Measurements from ENCODE around the gene AKNAD1.

AKNAD1 gene

DNA sequence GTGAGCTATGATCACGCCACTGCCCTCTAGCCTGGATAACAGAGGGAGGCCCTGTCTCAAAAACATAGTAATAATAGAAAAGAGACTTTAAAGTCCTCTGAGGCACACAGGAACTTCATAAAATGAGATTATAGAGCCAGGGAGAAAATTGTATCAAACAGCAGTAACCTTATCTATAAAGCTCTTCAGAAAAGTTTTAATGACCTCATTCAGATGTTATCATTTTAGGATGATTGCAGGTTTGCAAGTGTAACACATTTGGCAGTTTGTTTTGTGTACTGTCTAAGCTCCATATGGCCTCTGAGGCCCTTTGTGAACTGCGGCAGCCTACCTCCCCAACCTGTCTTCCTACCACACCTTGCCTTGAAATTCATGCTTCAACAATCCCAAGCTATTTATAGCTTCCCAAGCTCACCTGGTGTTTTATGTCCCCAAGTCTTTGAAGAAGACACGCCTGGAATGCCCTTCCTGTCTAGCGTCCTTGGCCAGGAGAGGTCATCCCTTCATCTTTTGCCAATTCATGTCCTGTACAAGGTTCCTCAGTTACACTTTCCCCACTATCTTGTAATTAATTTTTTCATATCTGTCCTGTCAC is 8.5 kb upstream of the AKNAD1 start:
- DNase-seq (ENCODE audit: low spot score), result no peak

DNA sequence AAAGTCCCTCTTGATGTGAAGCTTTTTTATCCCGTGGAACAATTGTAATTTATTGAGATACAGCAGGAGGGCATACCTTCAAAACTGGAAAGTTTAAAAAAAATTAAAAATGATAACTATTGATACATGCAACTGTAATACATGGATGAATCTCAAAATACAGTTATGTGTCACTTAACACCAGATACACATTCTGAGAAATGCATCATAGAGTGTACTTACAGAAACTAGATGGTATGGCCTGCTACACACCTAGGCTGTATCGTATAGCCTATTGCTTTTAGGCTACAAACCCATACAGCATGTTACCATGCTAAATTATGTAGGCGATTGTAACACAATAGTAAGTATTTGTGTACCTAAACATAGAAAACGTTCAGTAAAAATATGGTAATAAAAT is 7.1 kb upstream of the AKNAD1 start:
- no peak for DNase-seq (ENCODE audit: low spot score)

- DNase-seq (ENCODE audit: low spot score), result no peak
Measured at GRCh38 chr1:108862698-108863477, 6.0 kb upstream of the AKNAD1 start.

GRCh38 chr1:108862017-108862610 is 5.2 kb upstream of the AKNAD1 start:
- DNase-seq (ENCODE audit: low spot score), result no peak

DNA sequence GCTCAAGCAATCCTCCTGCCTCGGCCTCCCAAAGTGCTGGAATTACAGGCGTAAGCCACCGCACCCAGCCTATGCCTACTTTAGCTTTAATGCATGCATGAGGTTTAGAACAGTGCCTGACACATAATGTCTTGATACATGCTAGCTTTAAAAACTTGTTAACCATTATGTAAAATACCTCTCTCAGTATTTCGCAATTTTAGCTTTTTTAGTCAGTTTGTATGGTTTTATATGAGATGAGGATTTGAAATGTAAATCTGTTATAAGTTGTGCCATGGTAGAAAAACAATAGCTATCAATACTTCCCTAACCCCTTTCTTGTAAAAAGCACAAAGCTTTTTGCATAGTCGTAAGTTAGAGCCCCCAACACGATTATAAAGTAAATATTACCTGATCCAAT is 4.7 kb upstream of the AKNAD1 start:
- DNase-seq (ENCODE audit: low spot score), result no peak

DNA sequence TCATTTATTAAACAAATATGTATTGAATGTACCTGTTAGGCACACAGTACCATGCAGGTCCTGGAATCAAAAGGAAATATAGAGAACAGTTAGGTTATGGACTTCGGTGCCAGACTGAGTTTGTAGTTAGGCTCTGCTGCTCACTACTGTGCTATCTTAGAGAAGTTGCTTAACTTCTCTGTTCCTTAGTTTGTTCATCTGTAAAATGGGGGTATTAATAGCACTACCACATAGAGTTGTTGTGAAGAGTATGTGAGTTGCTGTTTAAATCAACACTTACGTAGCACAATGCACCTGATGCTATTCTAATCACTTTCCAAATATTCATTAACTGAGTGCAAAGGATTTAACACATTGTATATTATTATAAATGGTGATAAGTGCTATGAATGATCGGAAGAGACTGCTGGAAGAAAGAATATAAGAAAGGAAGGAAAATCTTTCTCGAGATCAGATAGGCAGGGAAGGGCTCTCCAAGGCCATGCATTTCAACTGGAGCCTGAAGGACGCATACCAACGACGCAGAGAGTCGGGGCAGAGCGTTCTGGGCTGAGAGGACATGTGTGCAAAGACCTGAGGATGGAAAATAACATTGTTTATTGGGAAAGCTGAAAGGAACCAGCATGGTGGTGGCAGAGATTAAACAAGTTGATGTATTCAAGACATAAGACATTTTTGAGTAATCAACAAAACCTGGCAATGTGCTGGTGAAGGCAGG is 3.5 kb upstream of the AKNAD1 start:
- DNase-seq (ENCODE audit: low spot score), result no peak

GRCh38 chr1:108858230-108858950 is 1.5 kb upstream of the AKNAD1 start:
- no peak for DNase-seq (ENCODE audit: low spot score)

GRCh38 chr1:108854221-108855019 is 2.5 kb downstream of the AKNAD1 start:
- DNase-seq (ENCODE audit: low spot score), result no peak

DNA sequence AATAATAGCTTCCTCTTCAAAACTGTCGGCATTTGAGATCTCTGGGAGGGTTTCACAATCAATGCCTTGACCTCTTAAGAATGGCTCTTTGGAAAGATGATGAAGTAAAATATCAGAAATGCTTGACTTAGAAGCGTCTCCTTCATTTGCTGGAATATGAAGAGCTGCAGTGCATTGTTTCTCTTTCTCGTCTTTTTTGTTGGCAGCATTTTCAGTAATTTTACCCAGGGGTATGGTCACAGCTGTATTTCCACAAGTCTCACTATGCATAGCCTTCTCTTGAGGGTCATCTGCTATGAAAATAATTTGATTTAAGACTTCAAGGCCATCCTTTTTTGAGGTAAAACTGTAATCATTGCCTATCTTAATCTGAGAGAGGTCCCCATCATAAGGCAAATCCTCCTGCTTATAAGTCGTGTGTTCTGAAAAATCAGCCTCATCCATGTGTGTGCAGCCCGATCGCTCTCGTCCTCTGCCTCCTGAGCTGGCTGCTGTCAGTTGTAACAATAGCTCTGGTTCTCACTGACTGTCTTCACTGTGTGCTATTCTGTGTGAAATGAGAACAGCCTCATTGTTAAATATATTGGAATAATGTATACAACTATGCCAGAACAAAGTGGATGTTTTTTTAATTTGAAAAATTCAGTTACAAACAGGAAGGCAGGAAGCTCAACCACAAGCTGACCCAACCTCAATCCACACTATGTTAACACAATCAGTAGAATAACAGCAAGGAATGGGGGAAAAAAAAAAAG is 4.5 kb downstream of the AKNAD1 start:
- DNase-seq (ENCODE audit: low spot score), result no peak

DNA sequence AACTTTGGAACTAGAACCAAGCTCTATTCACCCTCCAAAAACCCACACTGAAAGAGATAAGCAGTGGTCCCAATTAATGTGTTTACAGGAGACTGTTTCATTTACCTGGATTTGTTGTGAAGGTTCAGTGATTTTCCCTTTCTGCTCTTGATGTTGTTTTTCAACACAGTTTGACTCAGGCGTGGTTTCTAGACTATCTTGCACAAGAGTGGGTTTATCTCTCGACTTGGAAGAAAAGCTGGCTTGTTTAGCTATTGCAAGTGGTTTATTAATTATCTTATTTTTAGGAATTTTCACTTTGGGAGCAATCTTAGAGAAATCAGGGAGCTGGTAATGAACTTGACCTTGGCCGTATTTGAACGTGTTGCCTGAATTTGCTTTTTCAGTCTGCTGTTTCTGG is 5.3 kb downstream of the AKNAD1 start:
- DNase-seq (ENCODE audit: low spot score), result no peak

GRCh38 chr1:108850929-108851328 is 6.0 kb downstream of the AKNAD1 start:
- no peak for DNase-seq (ENCODE audit: low spot score)

GRCh38 chr1:108848806-108849205 is 8.1 kb downstream of the AKNAD1 start:
- DNase-seq (ENCODE audit: low spot score), result no peak

GRCh38 chr1:108847494-108847893 is 9.4 kb downstream of the AKNAD1 start:
- no peak for DNase-seq (ENCODE audit: low spot score)

GRCh38 chr1:108845991-108846390 is 10.9 kb downstream of the AKNAD1 start:
- no peak for DNase-seq (ENCODE audit: low spot score)

DNA sequence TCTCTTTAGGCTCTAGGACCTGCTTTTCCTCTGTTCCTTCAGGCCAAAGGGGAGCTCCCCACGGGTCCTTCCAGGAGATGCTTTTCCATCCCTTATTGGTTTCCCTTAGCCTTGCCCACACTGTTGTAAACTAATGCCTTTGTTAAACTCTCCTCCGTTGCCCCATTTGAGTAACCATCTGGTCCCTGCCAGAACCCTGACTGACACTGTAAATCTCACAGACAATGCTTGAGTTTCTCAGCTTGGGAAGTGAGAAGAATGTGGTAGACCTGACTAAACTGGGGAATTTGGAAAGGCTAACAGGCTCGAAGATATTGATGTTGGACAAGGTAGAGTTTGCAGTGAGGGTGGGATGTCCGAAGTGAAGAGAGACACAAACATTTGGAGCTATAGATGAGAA is 11.4 kb downstream of the AKNAD1 start:
- no peak for DNase-seq (ENCODE audit: low spot score)

GRCh38 chr1:108843390-108844137 is 13.3 kb downstream of the AKNAD1 start:
- DNase-seq (ENCODE audit: low spot score), result no peak

DNA sequence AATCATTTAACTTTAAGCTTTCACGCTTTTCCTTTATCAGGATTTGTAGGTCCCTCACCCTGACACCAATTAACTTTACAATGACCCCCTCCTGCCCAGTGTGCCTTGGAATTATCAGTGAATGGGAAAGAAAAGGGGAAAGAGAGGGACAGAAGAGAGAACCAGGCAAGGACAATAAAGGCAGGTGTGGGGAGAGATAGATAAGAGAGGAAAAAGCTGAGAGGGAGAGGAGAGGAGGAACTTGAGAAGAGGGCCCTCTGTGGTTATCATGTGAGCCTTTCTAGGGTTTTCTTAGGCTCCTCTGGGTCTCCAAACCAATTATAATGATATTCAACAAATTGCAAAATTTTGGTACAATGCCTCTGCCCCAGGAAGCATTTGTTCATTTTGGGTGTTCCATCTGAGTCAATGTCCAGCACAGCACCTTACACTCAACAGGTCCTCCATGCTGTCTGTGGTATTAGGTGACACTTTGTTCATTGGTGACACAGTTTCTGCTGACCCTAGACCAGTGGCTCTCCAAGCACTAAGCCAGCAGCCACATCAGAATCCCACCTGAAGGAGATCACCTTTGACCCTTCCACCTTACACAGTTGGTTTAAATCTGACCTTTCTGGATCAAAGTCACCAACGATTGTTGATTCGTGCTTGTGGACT is 14.2 kb downstream of the AKNAD1 start:
- no peak for DNase-seq (ENCODE audit: low spot score)

DNA sequence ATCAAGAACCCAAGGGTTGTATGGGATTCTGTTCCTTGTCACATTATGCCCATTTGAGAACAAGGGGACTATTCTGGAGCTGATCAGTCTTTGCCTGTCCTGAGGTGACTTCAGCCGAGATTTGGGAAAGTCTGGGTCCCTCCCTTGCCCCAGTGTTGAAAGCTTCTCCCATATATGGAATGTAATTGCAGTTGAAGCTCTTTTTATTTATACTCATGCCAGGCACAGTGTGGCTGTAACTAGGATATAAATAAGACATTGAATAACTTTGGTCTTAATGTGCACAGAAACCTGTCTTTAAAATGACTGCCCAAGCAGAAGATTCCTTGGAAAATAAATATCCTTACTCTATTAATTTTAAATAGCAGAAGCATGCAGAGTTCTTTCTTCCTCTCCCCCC is 15.2 kb downstream of the AKNAD1 start:
- no peak for DNase-seq (ENCODE audit: low spot score)

DNA sequence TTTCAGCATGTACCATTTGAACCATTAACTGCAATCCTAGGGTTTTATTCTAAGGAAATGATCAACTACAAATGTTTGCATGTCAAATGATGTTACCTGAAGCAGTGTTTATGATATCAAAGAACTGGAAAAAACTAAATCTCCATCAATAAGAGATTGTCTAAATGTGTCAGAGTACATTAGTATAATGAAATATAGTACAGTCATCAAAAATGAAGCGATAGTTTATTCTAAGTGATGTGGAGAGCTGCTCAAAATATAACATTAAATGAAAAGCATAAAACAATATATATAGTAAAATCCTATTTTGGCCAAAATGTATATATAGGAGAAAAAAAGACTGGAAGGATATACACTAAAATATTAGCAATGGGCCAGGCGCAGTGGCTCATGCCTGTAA is 24.0 kb downstream of the AKNAD1 start:
- DNase-seq (ENCODE audit: low spot score), result no peak
